HG02885 (cell line): ENCODE data around the gene FNDC3B.

ENCODE experiments used
- ATAC-seq: cut with Tn5 transposase; IDR thresholded peaks from one replicate; pipeline ENCODE4 v1.9.1; 2021; ENCODE audit warnings: mild to moderate bottlenecking; ENCODE audit not compliant: unreplicated experiment, poor library complexity

The FNDC3B gene

GRCh38 chr3:172131746-172132145 is 92.4 kb downstream of the FNDC3B start:
- no peak for ATAC-seq

GRCh38 chr3:172132159-172132586 is 92.8 kb downstream of the FNDC3B start:
- ATAC-seq = peak; percentile 44

- ATAC-seq = no peak
Measured at GRCh38 chr3:172132721-172133311, 93.4 kb downstream of the FNDC3B start.

- no peak for ATAC-seq
Measured at GRCh38 chr3:172133838-172134237, 94.5 kb downstream of the FNDC3B start.

- ATAC-seq = peak; percentile 38
Measured at GRCh38 chr3:172134352-172134751, 95.0 kb downstream of the FNDC3B start.

- no peak for ATAC-seq
Measured at GRCh38 chr3:172135185-172135584, 95.8 kb downstream of the FNDC3B start.

GRCh38 chr3:172135820-172136219 is 96.4 kb downstream of the FNDC3B start:
- no peak for ATAC-seq

GRCh38 chr3:172136330-172136729 is 97.0 kb downstream of the FNDC3B start:
- ATAC-seq = no peak

- no peak for ATAC-seq
Measured at GRCh38 chr3:172137287-172138192, 98.2 kb downstream of the FNDC3B start.

- ATAC-seq = no peak
Measured at GRCh38 chr3:172138193-172138537, 98.8 kb downstream of the FNDC3B start.

- peak; percentile 36 for ATAC-seq
Measured at GRCh38 chr3:172138792-172139507, 99.6 kb downstream of the FNDC3B start.

GRCh38 chr3:172139528-172140276 is 100.3 kb downstream of the FNDC3B start:
- ATAC-seq = no peak

- no peak for ATAC-seq
Measured at GRCh38 chr3:172140499-172141391, 101.4 kb downstream of the FNDC3B start.

- peak; percentile 87 for ATAC-seq
Measured at GRCh38 chr3:172142051-172142863, 102.9 kb downstream of the FNDC3B start.

GRCh38 chr3:172142864-172143451 is 103.6 kb downstream of the FNDC3B start:
- ATAC-seq = no peak

- no peak for ATAC-seq
Measured at GRCh38 chr3:172143739-172144497, 104.5 kb downstream of the FNDC3B start.

GRCh38 chr3:172144601-172145000 is 105.2 kb downstream of the FNDC3B start:
- no peak for ATAC-seq
